ENCODE data around the gene TMPRSS4. TPM values are rescaled to one million over a fixed set of nuclear protein-coding genes. Genes with fewer than 3 reads are reported as not detected.

The TMPRSS4 gene
- total and polyA plus RNA-seq, 2 of the 13 experiments (the other 11 are each of a cell fraction or from before 2014, with no cell fraction given) = 0.32 TPM; not detected in 1

DNA sequence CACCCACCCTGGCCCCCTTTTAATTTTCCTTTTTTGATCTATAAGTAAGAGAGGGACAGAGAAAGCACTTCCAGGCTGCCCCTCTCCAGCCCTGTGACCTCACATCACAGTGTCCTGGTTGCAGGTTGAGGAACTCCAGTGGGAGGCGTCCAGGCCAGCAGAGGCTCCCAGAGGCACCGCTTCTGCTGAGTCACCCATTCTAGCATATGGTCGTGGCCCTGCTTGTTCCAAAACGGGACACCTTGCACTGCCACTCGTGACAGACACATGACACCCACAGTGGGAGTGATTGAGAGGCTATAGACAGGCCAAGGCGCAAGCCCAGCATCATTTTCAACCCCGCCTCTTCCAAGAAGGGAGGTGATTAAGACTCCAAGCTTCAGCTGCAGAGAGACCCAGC lies 16.0 kb upstream of the TMPRSS4 start:
- POLR2A ChIA-PET = no interaction called here
- no peak overlapping the region for H3K9ac ChIP-seq (ENCODE audit: insufficient read depth, low read depth, low read length)
- in situ Hi-C loops (cut with HindIII; ENCODE audit: extremely low pct_ligation_motif_present, low pct_unique_long_range_greater_than_20kb) (no loop called here), intact Hi-C loops (cut with micrococcal nuclease; ENCODE audit: unreplicated experiment) (no loop called here)
- no TSS peak for BruUV-seq (replicated peaks)
- H4K20me1 ChIP-seq (ENCODE audit: insufficient read depth, low read length) = no peaks in the 10 kb centered on the region
- FAIRE-seq (no peak), ATAC-seq (no peak), DNase-seq (ENCODE audit: low spot score) (no peak)
- no peak overlapping the region for H2AFZ ChIP-seq (ENCODE audit: low read length)
- no peak overlapping the region for H3K27ac ChIP-seq (ENCODE audit: extremely low read length, insufficient read depth, low read length)
- CTCF ChIA-PET (ENCODE audit: low intra/inter-chr PET ratio, low total read pairs) = no interaction called here
- H3K9me3 ChIP-seq (ENCODE audit: low read length) = no peaks in the 10 kb centered on the region
- peaks cover 9 to 61% of the 10 kb centered on the region in 2 experiments; a peak in 4 of 5 replicates for H3K27me3 ChIP-seq (ENCODE audit: control insufficient read depth in 1 of 2, insufficient read depth in 2 of 2, low read length in 2 of 2)
- H3K4me1 ChIP-seq (ENCODE audit: insufficient read depth, low read length) = no peaks in the 10 kb centered on the region
- 0% methylated on average over 1 of the region's 7 CpGs for WGBS (ENCODE audit: low lambda C conversion rate)
- no peaks in the 10 kb centered on the region for H3K36me3 ChIP-seq (replicated peaks in 1 of 2; ENCODE audit: control insufficient read depth in 1 of 2, insufficient read depth in 2 of 2, low read length in 2 of 2)
- no peak overlapping the region for H3K4me2 ChIP-seq (ENCODE audit: low read depth, low read length)
- TF ChIP-seq CBX2 (IDR thresholded peaks at IDR 0.05; ENCODE audit: low read depth, low read length) (no peak), CBX2 (CRISPR knock-in tag; IDR thresholded peaks at IDR 0.05; ENCODE audit: low read depth) (no peak), NFE2L2 (IDR thresholded peaks at IDR 0.05; ENCODE audit: low read length) (peak; percentile 45; the same call in 1 of the 2 replicates), ZNF496 (CRISPR knock-in tag; IDR thresholded peaks at IDR 0.05; ENCODE audit: insufficient replicate concordance) (no peak), ZNF768 (CRISPR knock-in tag; IDR thresholded peaks at IDR 0.05) (no peak), ZFX (CRISPR knock-in tag; IDR thresholded peaks at IDR 0.05; ENCODE audit: low read depth) (no peak), MAFK (conservative IDR thresholded peaks at IDR 0.05 in 1 of 2, IDR thresholded peaks at IDR 0.05 in 1 of 2; ENCODE audit: low read length in 2 of 2) (peak in 1 of 2 experiments; percentile 21; a peak in 1 of 4 replicates), ZNF652 (CRISPR knock-in tag; IDR thresholded peaks at IDR 0.05; ENCODE audit: borderline replicate concordance, low read depth) (no peak), GATAD1 (CRISPR knock-in tag; IDR thresholded peaks at IDR 0.05) (no peak)
- TF ChIP-seq, protein P1, sequence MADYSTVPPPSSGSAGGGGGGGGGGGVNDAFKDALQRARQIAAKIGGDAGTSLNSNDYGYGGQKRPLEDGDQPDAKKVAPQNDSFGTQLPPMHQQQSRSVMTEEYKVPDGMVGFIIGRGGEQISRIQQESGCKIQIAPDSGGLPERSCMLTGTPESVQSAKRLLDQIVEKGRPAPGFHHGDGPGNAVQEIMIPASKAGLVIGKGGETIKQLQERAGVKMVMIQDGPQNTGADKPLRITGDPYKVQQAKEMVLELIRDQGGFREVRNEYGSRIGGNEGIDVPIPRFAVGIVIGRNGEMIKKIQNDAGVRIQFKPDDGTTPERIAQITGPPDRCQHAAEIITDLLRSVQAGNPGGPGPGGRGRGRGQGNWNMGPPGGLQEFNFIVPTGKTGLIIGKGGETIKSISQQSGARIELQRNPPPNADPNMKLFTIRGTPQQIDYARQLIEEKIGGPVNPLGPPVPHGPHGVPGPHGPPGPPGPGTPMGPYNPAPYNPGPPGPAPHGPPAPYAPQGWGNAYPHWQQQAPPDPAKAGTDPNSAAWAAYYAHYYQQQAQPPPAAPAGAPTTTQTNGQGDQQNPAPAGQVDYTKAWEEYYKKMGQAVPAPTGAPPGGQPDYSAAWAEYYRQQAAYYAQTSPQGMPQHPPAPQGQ (CRISPR knock-in tag; IDR thresholded peaks at IDR 0.05; ENCODE audit: borderline replicate concordance) = no peak
- TF ChIP-seq, protein P2, sequence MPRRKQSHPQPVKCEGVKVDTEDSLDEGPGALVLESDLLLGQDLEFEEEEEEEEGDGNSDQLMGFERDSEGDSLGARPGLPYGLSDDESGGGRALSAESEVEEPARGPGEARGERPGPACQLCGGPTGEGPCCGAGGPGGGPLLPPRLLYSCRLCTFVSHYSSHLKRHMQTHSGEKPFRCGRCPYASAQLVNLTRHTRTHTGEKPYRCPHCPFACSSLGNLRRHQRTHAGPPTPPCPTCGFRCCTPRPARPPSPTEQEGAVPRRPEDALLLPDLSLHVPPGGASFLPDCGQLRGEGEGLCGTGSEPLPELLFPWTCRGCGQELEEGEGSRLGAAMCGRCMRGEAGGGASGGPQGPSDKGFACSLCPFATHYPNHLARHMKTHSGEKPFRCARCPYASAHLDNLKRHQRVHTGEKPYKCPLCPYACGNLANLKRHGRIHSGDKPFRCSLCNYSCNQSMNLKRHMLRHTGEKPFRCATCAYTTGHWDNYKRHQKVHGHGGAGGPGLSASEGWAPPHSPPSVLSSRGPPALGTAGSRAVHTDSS (CRISPR knock-in tag; conservative IDR thresholded peaks at IDR 0.05) = no peak
- no peak overlapping the region for H3K4me3 ChIP-seq (replicated peaks in 1 of 3; ENCODE audit: insufficient read depth in 1 of 3, low read depth in 2 of 3, low read length in 3 of 3)
- H3K79me2 ChIP-seq (ENCODE audit: insufficient read depth, low read length) = no peaks in the 10 kb centered on the region

Data from HepG2 (cell line).